Activated CD8-positive, alpha-beta memory T cell treated with anti-CD3 and anti-CD28 coated beads for 4 hours (primary cell): ENCODE results near the gene FAM174A.

ENCODE experiments used
- DNase-seq, 2 donors: peaks; one replicate each; pipeline ENCODE4 v3.0.0-alpha.2; 2020; ENCODE audit warnings: low read depth in 2 of 2

Gene FAM174A

DNA sequence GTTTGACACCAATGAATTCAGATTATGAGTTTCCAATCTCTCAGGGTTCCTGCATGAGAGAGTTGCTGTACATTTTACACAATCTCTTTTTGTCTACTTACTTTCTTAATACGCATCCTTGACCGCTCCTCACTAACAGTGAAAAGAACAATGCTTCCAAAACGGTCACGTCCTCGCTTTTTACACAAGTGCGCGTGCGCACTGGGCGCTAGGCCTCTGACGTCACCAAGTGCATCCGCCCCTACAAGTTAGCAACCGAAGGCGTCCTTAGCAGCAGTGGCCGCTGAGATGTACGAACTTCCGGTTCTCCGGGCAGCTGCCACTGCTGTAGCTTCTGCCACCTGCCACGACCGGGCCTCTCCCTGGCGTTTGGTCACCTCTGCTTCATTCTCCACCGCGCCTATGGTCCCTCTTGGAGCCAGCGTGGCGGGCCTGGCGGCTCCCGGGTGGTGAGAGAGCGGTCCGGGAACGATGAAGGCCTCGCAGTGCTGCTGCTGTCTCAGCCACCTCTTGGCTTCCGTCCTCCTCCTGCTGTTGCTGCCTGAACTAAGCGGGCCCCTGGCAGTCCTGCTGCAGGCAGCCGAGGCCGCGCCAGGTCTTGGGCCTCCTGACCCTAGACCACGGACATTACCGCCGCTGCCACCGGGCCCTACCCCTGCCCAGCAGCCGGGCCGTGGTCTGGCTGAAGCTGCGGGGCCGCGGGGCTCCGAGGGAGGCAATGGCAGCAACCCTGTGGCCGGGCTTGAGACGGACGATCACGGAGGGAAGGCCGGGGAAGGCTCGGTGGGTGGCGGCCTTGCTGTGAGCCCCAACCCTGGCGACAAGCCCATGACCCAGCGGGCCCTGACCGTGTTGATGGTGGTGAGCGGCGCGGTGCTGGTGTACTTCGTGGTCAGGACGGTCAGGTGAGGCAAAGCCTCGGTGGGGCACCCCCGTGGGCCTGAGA, at the start of gene FAM174A:
Gene FAM174A, plus strand, starts transcription at position 315 of the 946 bp plus-strand sequence. Its CDS starts 157 bp downstream, at position 472.
- DNase-seq, result peak; percentile 88 to 89

DNA sequence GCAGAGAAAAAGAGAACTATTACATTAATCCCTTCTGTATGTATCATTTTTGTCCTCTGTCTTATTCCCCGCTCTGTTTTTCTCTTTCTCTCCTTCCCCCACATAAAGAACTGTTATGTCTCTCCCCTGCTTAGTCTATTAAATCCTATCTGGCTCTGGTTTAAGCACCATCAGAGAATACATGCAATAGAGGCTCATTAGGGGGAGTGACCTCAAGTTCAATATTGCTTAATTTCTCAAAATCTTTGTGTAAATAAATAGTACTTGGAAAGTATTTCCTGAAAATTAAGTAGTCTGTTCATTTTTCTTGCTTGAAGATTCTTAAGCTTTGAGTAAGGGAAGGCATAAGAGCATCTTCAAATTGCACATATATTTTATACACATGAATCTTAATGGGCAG, 41.2 kb upstream of the FAM174A start:
- no peak for DNase-seq

DNA sequence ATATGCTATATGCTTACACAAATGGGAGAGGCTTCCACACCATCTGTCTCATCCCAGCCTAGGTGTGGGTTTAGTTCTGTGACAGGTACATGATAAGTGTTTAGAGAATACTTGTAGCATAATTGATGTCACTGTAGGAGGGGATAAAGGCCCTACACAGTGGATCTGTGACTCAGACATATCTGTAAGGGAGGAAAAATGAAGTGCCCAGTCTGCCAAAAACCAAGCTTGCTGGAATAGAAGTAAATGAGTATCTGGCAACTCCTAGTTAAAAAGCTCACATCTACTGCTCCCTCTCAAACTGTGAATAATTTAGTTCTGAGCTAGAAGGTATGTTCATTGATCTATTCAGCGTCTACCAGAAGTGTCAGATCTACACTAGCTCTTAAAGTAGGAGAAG, 38.9 kb upstream of the FAM174A start:
- no peak for DNase-seq

DNA sequence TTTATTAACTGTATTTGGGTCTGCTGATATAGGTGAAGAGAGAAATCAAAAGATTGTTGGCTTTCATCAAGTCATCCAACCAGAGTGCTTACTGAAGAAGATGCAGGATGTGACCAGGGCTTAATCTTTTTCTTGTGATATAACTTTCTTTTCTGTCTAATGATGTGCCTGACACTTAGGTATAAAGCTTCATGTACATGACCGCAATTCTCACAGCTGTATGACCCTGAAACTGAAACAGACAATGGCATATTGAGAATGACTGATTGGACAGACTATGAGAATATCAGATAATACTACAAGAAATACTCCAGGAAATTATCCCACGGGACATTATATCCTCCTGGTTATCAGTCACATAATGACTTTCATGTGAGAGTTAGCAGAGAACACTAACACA, 32.5 kb upstream of the FAM174A start:
- no peak for DNase-seq

DNA sequence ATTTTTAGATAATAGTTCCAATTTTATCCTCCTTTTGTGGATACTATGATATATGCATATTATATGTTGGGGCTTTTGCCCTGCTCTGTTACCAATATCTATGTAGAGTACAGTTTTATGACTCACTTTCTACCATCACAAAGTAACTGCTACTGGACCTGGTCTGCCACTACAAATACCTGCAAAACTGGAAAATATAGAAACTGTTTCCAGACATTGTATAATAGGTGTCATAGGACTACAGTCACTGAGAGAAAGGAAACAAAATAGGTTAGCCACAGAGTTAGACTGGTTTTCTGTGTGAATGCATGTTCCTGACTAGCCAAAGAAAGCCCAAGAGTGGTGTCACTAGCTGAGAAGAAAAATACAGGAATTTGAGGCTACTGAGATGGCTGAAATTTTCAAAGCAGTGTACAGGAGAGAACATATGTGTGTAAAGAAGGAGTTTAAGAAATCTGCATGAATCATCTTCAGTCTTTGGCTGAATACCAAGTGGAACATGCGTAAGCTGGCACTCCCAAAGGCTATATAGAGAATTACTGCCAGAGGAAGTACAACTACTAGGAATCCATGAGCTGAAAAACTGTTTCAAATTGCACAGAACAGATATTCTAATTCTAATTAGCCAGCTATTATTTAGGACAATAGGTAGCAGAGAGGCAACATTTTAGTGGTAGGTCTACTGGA, 29.0 kb upstream of the FAM174A start:
- DNase-seq, result no peak

DNA sequence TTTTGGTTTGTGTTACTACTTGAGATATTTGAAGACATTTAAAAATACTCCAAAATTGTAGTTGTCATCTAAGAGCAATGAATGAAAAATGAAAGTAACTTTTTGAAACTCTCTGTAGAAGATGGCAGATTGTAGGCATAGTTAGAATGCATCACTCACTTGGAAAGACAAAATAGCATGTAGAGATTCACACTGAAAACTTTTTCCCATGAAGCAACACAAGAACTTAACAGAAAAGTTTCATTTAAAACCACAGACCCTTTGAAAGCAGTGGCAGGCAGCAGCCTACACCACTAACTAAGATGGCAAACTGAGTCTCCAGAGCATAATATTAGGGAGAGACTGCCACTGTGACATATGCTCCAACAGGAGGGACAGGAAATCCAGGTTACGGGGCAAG, 18.9 kb upstream of the FAM174A start:
- no peak for DNase-seq

DNA sequence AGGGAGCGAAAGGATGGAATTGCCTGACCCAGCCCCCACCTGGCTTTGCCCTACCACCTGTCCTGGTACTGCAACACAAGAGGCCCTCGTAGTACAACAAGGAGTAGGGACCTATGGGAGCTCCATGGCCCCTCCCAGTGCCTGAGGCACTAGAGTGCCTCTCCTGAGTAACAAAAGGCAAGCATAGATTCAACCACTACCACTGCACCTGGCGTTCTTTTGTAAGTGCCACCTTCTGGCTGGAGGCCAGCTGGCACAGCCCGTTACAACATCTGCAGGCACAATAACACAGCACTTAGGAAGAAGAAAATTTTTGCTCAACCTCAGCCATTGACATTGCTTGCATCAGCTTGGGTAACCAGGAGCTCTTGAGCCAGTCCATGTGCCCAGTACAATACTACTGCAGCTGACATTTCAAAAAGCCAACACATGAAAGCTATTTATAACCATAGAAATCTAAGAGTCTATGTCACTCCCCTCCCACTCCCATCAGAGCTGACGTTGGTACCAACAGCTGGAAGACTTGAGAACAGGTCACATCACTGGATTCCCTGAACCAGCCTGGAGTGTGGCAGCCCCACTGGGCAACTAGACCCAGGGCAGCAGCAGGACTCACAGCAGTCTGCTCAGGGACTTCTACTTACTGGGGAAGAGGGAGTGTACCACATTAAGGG, 17.7 kb upstream of the FAM174A start:
- DNase-seq, result no peak

DNA sequence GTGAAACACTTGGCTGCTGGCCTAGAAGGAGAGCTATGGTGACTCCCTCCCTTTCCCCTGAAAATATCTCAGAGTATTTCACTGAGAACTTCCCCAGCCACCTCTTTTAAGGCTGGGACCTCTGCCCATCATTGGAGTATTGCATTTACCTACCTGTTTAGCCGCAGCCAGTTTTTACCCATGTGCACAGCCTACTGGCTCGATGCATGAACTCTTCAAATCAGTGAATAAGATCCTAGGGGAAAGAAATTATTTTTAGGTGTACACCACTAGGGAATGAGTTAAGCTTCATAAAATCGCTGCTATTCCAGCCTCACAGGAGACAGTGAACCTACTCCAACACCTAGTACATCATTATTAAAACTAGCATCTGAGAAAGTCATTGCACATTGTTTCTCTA, 16.8 kb upstream of the FAM174A start:
- no peak for DNase-seq

DNA sequence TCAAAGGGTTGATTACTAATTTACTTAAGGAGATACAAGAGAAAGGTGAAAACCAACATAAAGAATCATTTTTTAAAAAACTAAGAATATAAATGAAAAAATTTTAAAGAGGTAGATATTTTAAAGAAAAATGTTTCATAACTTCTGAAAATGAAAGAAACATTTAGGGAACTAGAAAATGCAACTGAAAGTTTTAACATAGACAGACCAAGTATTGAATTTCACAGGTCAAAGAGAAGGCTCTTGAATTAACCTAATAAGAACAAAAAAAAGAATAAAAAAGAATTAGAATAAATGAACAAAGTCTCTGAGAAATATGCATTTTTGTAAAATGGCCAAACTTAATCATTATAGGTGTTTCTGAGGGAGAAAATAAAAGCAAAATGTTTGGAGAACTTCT, 16.1 kb upstream of the FAM174A start:
- no peak for DNase-seq

DNA sequence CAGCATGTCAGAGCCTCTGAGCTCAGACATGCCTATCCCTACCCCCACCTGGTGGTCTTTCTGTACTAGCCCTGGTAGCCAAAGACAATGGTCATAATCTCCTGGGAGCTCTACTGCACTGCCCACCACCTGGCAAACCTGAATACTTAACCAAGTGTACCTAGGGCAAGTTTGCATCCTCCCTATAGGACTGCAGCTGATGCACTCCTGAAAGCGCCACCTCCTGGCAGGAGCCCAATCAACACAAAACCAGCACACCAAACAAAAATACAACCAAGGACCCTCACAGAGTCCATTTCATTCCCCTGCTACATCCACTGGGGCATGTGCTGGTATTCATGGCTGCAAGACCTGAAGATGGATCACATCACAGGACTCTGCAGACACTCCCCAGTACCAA, 14.8 kb upstream of the FAM174A start:
- DNase-seq, result no peak

DNA sequence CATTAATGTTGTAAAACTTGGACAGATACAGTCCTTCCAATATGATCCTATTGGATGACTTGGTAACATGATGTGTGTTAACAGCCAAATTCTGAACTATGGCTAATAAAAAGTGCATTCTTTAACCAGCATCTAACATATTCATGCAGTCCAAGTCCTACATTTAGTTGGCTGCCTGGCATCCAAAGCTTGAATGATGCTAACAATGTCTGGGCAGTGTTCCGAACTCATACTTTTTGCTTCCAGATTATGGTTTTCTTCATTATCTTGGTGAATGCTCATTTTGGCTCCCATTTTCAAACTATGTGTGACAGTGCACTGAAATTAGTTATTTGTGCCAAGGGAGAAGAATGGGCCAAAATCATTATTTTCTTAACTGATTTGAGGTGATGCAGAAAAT, 2.8 kb downstream of the FAM174A start:
- DNase-seq, result no peak

DNA sequence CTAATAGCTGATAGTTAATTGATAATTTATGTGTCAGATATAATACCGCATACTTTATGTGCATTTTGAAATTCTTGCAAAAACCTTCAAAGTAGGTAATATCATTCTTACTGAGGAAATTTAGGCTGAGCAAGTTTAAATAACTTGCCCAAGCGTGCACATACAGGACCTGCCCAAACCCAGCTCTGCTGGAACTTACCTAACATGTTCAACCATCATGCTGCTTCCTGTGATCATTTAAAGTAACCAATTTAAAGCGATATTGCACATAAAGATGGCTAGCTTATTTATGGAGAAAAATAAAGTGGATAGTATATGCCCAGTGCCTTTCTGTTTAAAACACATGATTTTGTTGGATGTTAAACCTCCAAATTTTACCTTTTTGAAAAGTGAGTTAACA, 4.3 kb downstream of the FAM174A start:
- DNase-seq, result no peak

DNA sequence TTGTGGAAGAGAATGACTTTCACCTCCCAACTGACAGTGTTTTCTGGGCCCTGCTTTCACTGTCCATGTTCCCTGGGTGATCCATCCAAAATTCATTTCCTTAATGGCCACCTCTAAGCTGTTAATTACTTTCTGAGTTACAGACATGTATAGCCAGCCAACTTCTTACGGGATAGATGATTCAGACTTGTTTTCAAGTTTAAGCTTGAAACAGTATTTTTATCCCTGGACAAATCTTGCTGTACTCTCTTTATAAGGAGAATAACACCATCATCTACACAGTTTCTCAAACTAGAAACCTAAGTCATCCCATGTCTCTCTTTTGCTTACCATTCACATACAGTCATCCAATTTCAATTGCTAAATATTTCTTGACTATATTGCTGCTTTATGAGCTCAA, 6.9 kb downstream of the FAM174A start:
- no peak for DNase-seq

DNA sequence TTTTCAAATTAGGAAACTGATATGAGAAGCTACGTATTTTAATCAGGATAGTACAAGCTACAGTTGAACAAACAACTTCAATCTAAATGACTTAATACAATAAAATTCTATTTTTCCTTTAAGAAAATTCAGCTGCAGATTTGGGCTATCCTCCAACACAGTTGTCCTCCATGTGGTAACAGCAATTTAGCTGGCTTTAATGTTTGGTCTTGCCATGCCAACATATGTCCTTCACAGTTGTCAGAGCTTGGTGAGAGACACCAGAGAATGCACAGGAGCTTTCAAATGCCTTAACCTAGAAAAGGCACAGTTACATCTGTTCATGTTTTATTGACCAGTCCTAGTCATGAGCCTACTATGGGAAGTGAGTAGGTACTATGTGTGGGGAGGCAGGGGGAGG, 10.8 kb downstream of the FAM174A start:
- DNase-seq, result no peak

DNA sequence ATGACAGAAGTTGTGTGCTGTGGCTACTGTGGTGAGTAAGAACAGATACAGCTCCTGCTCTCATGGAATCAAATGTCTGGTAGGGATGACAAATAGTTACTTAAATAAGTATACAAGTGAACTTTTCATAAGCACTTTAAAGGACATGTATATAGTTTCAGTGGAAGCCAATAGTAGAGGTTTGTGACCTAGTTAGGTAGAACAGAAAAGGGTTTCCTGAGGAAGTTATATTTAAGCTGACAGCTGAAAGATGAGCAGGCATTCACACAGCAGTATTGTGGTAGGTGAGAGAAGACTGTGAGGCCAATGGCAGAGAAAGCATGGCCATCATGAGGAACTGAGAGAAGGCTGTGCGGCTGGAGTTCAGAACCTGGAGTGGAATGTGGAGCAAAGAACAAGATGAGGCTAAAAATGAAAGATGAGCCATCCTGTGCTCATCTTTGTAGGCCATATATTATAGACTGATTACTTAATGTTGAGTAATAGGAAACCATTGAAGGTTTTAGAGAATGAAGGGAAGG, 15.4 kb downstream of the FAM174A start:
- no peak for DNase-seq

DNA sequence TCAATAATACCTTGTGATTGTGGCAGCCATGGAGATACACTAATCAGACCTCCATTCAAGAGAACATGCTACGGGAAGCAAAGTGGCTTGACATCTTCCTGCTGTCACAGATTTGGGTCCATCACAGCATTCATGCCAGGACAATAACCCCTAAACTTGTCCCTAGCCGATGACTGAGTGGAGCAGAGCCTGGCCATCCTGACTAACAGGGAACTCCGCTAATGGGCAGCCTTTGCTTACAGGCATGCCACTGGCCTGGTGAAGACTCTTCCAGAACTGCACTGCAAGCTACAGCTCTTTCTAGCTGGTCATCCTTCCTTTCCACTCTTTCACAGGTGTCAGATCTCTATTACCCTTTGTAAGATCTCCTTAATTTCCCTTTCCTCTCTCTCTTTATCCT, 16.0 kb downstream of the FAM174A start:
- no peak for DNase-seq

DNA sequence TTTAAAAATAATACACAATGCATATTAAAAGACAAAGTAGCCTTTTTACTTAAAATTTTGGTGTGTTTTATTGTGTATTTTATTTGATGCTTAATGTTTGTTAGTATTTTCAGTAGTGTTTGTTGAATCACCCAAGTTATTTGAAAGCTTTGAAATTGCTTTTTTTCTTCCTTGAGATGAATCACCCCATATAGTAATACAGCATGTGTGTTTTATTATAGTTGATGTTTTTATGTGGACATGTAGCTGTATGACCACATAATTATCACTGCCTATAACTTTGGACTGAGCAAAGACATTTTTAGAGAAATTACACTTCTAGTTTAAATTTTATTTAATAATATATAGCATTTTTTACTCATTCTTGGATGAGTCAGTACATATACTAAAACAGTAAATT, 18.0 kb downstream of the FAM174A start:
- no peak for DNase-seq

DNA sequence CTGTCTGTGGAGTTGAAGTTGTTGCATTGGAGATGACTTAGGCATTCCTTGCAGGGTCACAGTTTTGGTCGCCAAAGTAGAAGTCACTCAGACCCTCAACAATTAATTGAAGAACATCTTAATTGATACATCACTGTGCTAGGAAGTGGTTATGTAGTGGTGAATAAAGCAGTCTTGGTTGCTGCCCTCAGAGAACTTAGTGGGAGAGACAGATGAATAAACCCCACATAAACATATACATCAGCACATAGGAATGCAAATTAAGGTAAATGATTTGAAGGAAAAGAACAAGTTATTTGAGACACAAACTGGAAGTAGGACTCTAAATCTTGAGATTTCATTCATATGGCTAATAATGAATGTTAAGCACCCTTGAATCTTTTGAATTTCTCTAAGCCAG, 25.7 kb downstream of the FAM174A start:
- no peak for DNase-seq

DNA sequence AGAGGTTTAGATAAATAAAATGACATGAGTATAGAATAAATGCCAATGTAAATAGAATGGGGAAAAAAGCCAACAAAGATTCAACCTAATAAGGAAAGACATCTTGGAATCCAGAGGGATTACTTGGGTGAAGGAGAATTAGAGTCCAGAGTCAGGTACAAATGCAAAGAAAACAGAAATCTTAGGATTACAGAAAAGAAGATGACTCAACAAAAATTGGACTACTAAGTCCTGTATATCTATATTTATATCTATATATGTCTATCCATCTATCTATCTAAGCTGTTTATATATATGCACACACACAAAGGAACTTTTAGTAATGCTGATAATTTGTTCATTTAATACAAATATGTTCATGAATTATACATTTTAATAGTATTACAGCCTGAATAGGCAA, 27.6 kb downstream of the FAM174A start:
- DNase-seq, result no peak

DNA sequence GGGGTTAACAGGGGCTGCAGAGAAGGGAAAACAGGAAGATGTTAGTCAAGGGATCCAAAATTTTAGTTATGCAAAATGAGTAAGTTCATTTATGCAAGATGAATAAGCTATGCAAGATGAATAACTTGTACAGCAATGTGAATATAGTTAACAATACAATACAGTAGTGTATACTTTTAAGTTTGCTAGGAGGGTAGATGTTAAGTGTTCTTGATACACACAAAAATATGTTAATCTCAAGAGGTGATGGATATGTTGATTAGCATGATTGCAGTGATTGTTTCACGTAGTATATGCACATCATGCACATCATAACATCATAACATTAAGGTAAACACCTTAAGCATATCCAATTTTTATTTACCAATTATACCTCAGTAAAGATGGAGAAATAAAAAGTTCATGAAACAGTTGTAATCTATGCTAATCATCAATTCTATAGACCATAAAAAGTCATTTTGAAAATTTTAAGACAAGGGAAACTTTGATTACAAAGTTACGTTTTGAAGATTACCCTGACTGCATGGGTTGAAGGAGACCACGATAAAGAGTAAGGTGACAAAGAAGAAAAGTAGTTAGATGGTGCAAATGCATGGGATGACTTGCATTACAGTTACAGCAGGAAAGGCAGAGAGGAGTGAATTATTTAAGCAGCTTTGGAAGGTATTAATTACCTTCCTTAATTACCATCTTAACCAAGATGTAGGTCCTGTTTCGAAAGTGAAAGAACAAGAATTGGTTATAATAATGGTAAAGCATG, 31.4 kb downstream of the FAM174A start:
- no peak for DNase-seq

DNA sequence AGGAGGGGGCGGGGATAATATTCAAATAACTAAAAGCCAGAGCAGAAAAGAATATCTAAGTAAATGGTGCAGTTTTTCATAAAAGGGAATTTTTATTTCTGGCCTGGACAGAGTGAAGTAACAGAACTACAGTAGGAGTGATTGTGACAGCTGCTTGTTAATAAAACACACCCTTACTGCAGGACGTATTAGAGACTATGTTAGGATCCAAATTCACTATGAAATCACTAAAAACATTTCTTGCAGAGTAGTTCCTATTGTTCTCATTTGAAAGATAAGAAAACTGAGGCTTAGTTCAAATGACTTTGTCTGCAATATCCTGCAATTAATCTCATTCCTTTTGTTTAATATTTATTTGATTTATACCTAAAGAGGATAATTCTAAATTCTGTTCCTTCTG, 39.5 kb downstream of the FAM174A start:
- no peak for DNase-seq

DNA sequence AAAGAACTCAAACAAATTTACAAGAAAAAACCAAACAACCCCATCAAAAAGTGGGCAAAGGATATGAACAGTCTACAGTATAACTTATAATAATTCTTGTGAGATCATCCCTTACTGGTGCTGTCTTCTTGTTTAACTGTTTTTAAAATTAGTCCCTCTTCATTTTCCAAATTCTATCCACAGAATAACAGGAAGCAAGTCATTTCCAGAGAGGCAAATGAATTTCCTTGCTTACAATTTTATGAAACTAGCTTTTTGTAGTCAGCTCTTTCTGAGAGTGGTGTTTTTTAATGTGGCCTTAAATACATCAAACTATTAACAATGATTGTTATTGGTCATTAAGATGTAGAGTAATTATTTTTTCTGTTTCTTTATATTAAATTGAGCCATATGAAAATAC, 40.6 kb downstream of the FAM174A start:
- DNase-seq, result no peak
